K562 (cell line): ENCODE measurements around the gene ADCYAP1R1. TPM values are rescaled to one million over a fixed set of nuclear protein-coding genes. Genes with fewer than 3 reads are reported as not detected.

Experiments
- ATAC-seq: fragments of 200-7000 bp; cut with Tn5 transposase; 3 replicates; pipeline ENCODE4 v1.9.1; 2020; ENCODE audit warnings: moderate library complexity
- BruUV-seq: library from RNA; stranded (reverse); fragments of 400-500 nt; replicated peaks from 2 replicates; lab custom pipeline; 2021; lab: Mats Ljungman, UMichigan
- CTCF ChIA-PET: fragments of 300-600 bp; formaldehyde crosslinking; extraction: SDS; loops from one replicate; lab custom pipeline; 2021; ENCODE audit warnings: low intra/inter-chr PET ratio; lab: Yijun Ruan, JAX
- POLR2A ChIA-PET: fragments of 300-600, 350-650 bp; sonication (Branson Sonifier 250); formaldehyde crosslinking; extraction: SDS; loops from one replicate; lab custom pipeline; 2021; ENCODE audit warnings: antibody characterized with exemption, inconsistent platforms; lab: Yijun Ruan, JAX
- DNase-seq, 4 experiments: peaks; one replicate each; pipeline versions ENCODE4 v3.0.0 to v3.0.0-alpha.2; 2011 to 2018; ENCODE audit warnings: low spot score in 3 of 4, mixed read lengths in 3 of 4; ENCODE audit errors: extremely low read depth in 1 of 4
- FAIRE-seq: peaks from 2 replicates; lab custom pipeline; 2011; peaks lifted over from hg19 to GRCh38; lab: Jason Lieb, UNC
- H2AFZ ChIP-seq: 2 replicates; pipeline ENCODE4 v1.6.0; 2011; ENCODE audit warnings: low read depth, low read length, control low read depth, inconsistent platforms
- H3K27ac ChIP-seq: fragments of 200-600 bp; 3 replicates; pipeline ENCODE4 v1.8.0; 2011; ENCODE audit warnings: low read depth, mild to moderate bottlenecking, control low read depth, inconsistent platforms, low read length, moderate library complexity, mixed read lengths; ENCODE audit errors: extremely low read depth
- H3K27me3 ChIP-seq, 2 experiments: fragments of 300-600 bp in 1 of 2; 2 replicates in 1 of 2; 3 replicates in 1 of 2; pipeline versions ENCODE4 v1.6.0 to v1.8.0; 2011; ENCODE audit warnings: inconsistent platforms in 2 of 2, low read length in 2 of 2, mild to moderate bottlenecking in 1 of 2, mixed read lengths in 1 of 2, moderate library complexity in 1 of 2; ENCODE audit not compliant: control insufficient read depth in 2 of 2, insufficient read depth in 2 of 2
- H3K36me3 ChIP-seq: fragments of 300-600 bp; 3 replicates; pipeline ENCODE4 v1.8.0; 2011; ENCODE audit warnings: mild to moderate bottlenecking, low read length, inconsistent platforms; ENCODE audit not compliant: control insufficient read depth, insufficient read depth
- H3K4me1 ChIP-seq, 2 experiments: fragments of 200-600 bp in 1 of 2; replicated peaks in 1 of 2; 2 replicates in 1 of 2; 3 replicates in 1 of 2; pipeline versions ENCODE4 v1.5.1 to v1.8.0; 2011; ENCODE audit warnings: inconsistent platforms in 2 of 2, low read length in 2 of 2, mild to moderate bottlenecking in 1 of 2, mixed read lengths in 1 of 2, moderate library complexity in 1 of 2; ENCODE audit not compliant: control insufficient read depth in 2 of 2, insufficient read depth in 2 of 2
- H3K4me2 ChIP-seq: 2 replicates; pipeline ENCODE4 v1.6.1; 2011; ENCODE audit warnings: low read length, control low read depth, inconsistent platforms, mixed read lengths; ENCODE audit not compliant: insufficient read depth
- H3K4me3 ChIP-seq: fragments of 200-600 bp; sonication (generic), shearing (Covaris generic); 2 replicates; pipeline ENCODE4 v1.5.1; 2016; ENCODE audit warnings: control low read depth, inconsistent platforms
- H3K79me2 ChIP-seq: fragments of 200-600 bp; 3 replicates; pipeline ENCODE4 v1.8.0; 2011; ENCODE audit warnings: low read length, inconsistent platforms; ENCODE audit not compliant: control insufficient read depth, insufficient read depth
- H3K9ac ChIP-seq, 2 experiments: 2 replicates each; pipeline versions ENCODE4 v1.6.0 to v1.6.1; 2011; ENCODE audit warnings: low read depth in 2 of 2, low read length in 2 of 2, control low read depth in 1 of 2, inconsistent platforms in 1 of 2, mild to moderate bottlenecking in 1 of 2, mixed read lengths in 1 of 2; ENCODE audit not compliant: insufficient read depth in 1 of 2
- H3K9me1 ChIP-seq: one replicate; pipeline ENCODE4 v1.6.0; 2011; ENCODE audit warnings: inconsistent platforms, mild to moderate bottlenecking, low read length, moderate library complexity; ENCODE audit not compliant: control insufficient read depth, insufficient read depth
- H3K9me3 ChIP-seq: replicated peaks from 2 replicates; pipeline ENCODE4 v1.5.1; 2011; ENCODE audit warnings: low read depth, low read length, inconsistent platforms; ENCODE audit not compliant: control insufficient read depth, insufficient read depth
- H4K20me1 ChIP-seq: replicated peaks from 2 replicates; pipeline ENCODE4 v1.6.1; 2011; ENCODE audit warnings: low read length, inconsistent platforms, mixed read lengths; ENCODE audit not compliant: control insufficient read depth, insufficient read depth
- CEBPG ChIP-seq, 3 experiments: fragments of 200-800 bp in 1 of 3; sonication (Bioruptor generic) in 1 of 3; sonication (generic) in 1 of 3; formaldehyde crosslinking in 1 of 3; IDR thresholded peaks in 2 of 3; conservative IDR thresholded peaks in 1 of 3; 2 replicates each; pipeline versions ENCODE4 v1.6.1 to v1.8.0; 2016 to 2022; ENCODE audit warnings: missing compliant biosample characterization in 2 of 3, missing genetic modification characterization in 2 of 3, mild to moderate bottlenecking in 1 of 3, missing genetic modification reagents in 1 of 3
- CREB1 ChIP-seq, 2 experiments: sonication (generic) in 1 of 2; formaldehyde crosslinking in 1 of 2; IDR thresholded peaks; 2 replicates each; pipeline versions ENCODE4 v1.6.1 to v1.8.0; 2012 to 2022; ENCODE audit warnings: inconsistent platforms in 1 of 2, mild to moderate bottlenecking in 1 of 2, missing genetic modification reagents in 1 of 2, moderate library complexity in 1 of 2
- GATAD2B ChIP-seq: fragments of 450-650 bp; IDR thresholded peaks from 2 replicates; pipeline ENCODE4 v1.6.1; 2017; ENCODE audit warnings: mild to moderate bottlenecking, borderline replicate concordance
- HDAC6 ChIP-seq: IDR thresholded peaks from 2 replicates; pipeline ENCODE4 v1.6.1; 2012; ENCODE audit warnings: low read depth, mild to moderate bottlenecking, control low read depth, inconsistent platforms, low read length, moderate library complexity
- MCM3 ChIP-seq: fragments of 450-650 bp; IDR thresholded peaks from 2 replicates; pipeline ENCODE4 v1.6.1; 2016
- NEUROD1 ChIP-seq: fragments of 150-350 bp; IDR thresholded peaks from 2 replicates; pipeline ENCODE4 v1.6.1; 2014; ENCODE audit warnings: borderline replicate concordance, low read length, low read depth; ENCODE audit not compliant: partially characterized antibody
- RBM22 ChIP-seq: fragments of 200-400 bp; formaldehyde crosslinking; IDR thresholded peaks from 2 replicates; pipeline ENCODE4 v1.6.1; 2018; ENCODE audit warnings: low read length, low read depth; ENCODE audit not compliant: poor library complexity, severe bottlenecking
- SMARCB1 ChIP-seq: IDR thresholded peaks from 2 replicates; pipeline ENCODE4 v1.6.1; 2011; ENCODE audit warnings: improper control_type of control experiment, low read depth; ENCODE audit not compliant: insufficient read length
- TFE3 ChIP-seq: fragments of 450-650 bp; formaldehyde crosslinking; IDR thresholded peaks from 2 replicates; pipeline ENCODE4 v1.4.0; 2020; ENCODE audit warnings: mild to moderate bottlenecking, mixed read lengths
- ZNF140 ChIP-seq: fragments of 250-450 bp; sonication (Bioruptor Pico); IDR thresholded peaks from 2 replicates; pipeline ENCODE4 v1.8.0; 2021; ENCODE audit warnings: moderate library complexity, mild to moderate bottlenecking, inconsistent platforms
- ZNF175 ChIP-seq: fragments of 200-800 bp; sonication (Bioruptor generic); IDR thresholded peaks from 2 replicates; pipeline ENCODE4 v1.6.1; 2016; ENCODE audit warnings: low read depth, mild to moderate bottlenecking, missing genetic modification characterization, missing compliant biosample characterization
- ZNF589 ChIP-seq: fragments of 200-800 bp; sonication (Bioruptor generic); IDR thresholded peaks from 2 replicates; pipeline ENCODE4 v1.6.1; 2016; ENCODE audit warnings: low read depth, missing genetic modification characterization, missing compliant biosample characterization
- ZNF717 ChIP-seq: fragments of 250-450 bp; sonication (Bioruptor Pico); IDR thresholded peaks from 2 replicates; pipeline ENCODE4 v1.5.0; 2021
- WGBS: fragments of 100-300 bp; shearing (Covaris generic); methylation state at CpG from one replicate; pipeline ENCODE4 v1.1.6; 2016; ENCODE audit warnings: low coverage, mixed read lengths; ENCODE audit not compliant: insufficient coverage; ENCODE audit errors: missing lambda C conversion rate; 5-methylcytosine and 5-hydroxymethylcytosine counted together
- in situ Hi-C: fragments of 300-500 bp; cut with MboI; formaldehyde crosslinking; loops from 4 replicates; pipeline ENCODE4 v1.15.0; 2018; ENCODE audit warnings: inconsistent platforms, mixed read lengths
- intact Hi-C: fragments of 100-400 bp; cut with micrococcal nuclease; formaldehyde crosslinking; loops from 2 replicates; pipeline ENCODE4 v1.14.2; 2022
- polyA plus RNA-seq, 8 experiments: library from polyadenylated mRNA; depleted of rRNA in 4 of 8; stranded (reverse) in 5 of 8; unstranded in 3 of 8; fragments of >200 nt; fragmentation: Nextera tagmentation in 2 of 8; fragmentation: Illumina TruSeq in 1 of 8; extraction: Ambion mirVana in 2 of 8; extraction: Trizol in 1 of 8; gene quantifications; 2 replicates each; pipeline versions ENCODE4 v1.2.1 to v1.2.3, GENCODE V29; 2011 to 2014; ENCODE audit warnings: inconsistent platforms in 1 of 8, missing spikeins in 1 of 8
- total RNA-seq, 7 experiments: library from RNA; depleted of rRNA in 6 of 7; stranded (reverse); fragments of >200 nt in 6 of 7; fragmentation: Illumina TruSeq in 2 of 7; extraction: Trizol in 2 of 7; gene quantifications; 2 replicates each; pipeline versions ENCODE4 v1.2.1 to v1.2.3, GENCODE V29; 2011 to 2021; ENCODE audit warnings: low replicate concordance in 1 of 7

Gene ADCYAP1R1
- total and polyA plus RNA-seq, 9 of the 15 experiments (the other 6 are each of a cell fraction or from before 2014, with no cell fraction given): 0.03 to 0.07 TPM; not detected in 7

- POLR2A ChIA-PET: interaction anchor here (0.7 to 1.4 kb wide), 2 partner anchors 16 to 19 kb away, joined by 3 read pairs; no protein-coding TSS in a partner anchor
- H3K36me3 ChIP-seq: no peaks in the 10 kb centered on the region
These were observed 17.9 kb downstream of the ADCYAP1R1 start for GRCh38 chr7:31069860-31070555.

More at GRCh38 chr7:31069860-31070555, 17.9 kb downstream of the ADCYAP1R1 start:
- H3K27me3 ChIP-seq: peaks cover 2 to 39% of the 10 kb centered on the region in 2 experiments; a peak in 3 of 5 replicates
- no peaks in the 10 kb centered on the region for H3K9me3 ChIP-seq
- ATAC-seq (no peak), DNase-seq (no peak), FAIRE-seq (no peak)
- peaks cover 2% of the 10 kb centered on the region for H3K9me1 ChIP-seq
- no peaks in the 10 kb centered on the region for H4K20me1 ChIP-seq
- H3K4me2 ChIP-seq: no peak overlapping the region
- no peaks in the 10 kb centered on the region for H3K4me1 ChIP-seq
- no peak overlapping the region for H3K27ac ChIP-seq
- intact Hi-C loops: no loop called here
- 0% methylated on average over 4 of the region's 4 CpGs for WGBS
- in situ Hi-C loops: no loop called here
- no TSS peak for BruUV-seq
- TF ChIP-seq ZNF589 (CRISPR knock-in tag) (no peak), RBM22 (no peak), ZNF175 (CRISPR knock-in tag) (no peak), CREB1 (IDR thresholded peaks at IDR 0.05) (no peak), CREB1 (CRISPR knock-in tag; IDR thresholded peaks at IDR 0.05) (no peak), ZNF140 (CRISPR knock-in tag) (no peak), HDAC6 (no peak), TFE3 (CRISPR knock-in tag) (no peak), GATAD2B (no peak), ZNF717 (no peak), NEUROD1 (no peak), SMARCB1 (no peak), MCM3 (no peak), CEBPG (CRISPR knock-in tag; IDR thresholded peaks at IDR 0.05) (no peak), CEBPG (tag; conservative IDR thresholded peaks at IDR 0.05 in 1 of 2, IDR thresholded peaks at IDR 0.05 in 1 of 2) (no peak)
- no peak overlapping the region for H3K4me3 ChIP-seq
- no peak overlapping the region for H2AFZ ChIP-seq
- H3K9ac ChIP-seq: no peak overlapping the region
- no peaks in the 10 kb centered on the region for H3K79me2 ChIP-seq
- CTCF ChIA-PET: no interaction called here
